WTC11 (cell line): ENCODE results near the gene IL4R. TPM values are rescaled to one million over a fixed set of nuclear protein-coding genes. Genes with fewer than 3 reads are reported as not detected.

Experiments used
- ATAC-seq: fragments of 200-7000 bp; cut with Tn5 transposase; 2 replicates; pipeline ENCODE4 v1.10.0; 2021; ENCODE audit warnings: mild to moderate bottlenecking, moderate library complexity
- CTCF ChIA-PET: fragments of 300-600 bp; sonication (Branson Sonifier 250); formaldehyde crosslinking; loops from one replicate; lab custom pipeline; 2021; ENCODE audit warnings: antibody characterized with exemption; lab: Charles Lee
- POLR2A ChIA-PET: fragments of 350-600 bp; sonication (Branson Sonifier 250); formaldehyde crosslinking; loops from one replicate; lab custom pipeline; 2021; ENCODE audit warnings: antibody characterized with exemption; lab: Charles Lee
- DNase-seq: peaks from one replicate; pipeline ENCODE4 v3.0.0; 2021; ENCODE audit warnings: low spot score
- H3K27ac Mint-ChIP-seq: 2 replicates; pipeline ENCODE4 v1.8.0; 2021; ENCODE audit warnings: mixed read lengths
- H3K27me3 Mint-ChIP-seq: 2 replicates; pipeline ENCODE4 v1.8.0; 2021; ENCODE audit warnings: low read depth, mild to moderate bottlenecking, moderate library complexity, mixed read lengths
- H3K36me3 Mint-ChIP-seq: 2 replicates; pipeline ENCODE4 v1.8.0; 2021; ENCODE audit warnings: mixed read lengths
- H3K4me1 Mint-ChIP-seq: 2 replicates; pipeline ENCODE4 v1.8.0; 2022; ENCODE audit warnings: mixed read lengths
- H3K4me3 Mint-ChIP-seq: 2 replicates; pipeline ENCODE4 v1.8.0; 2021; ENCODE audit warnings: mild to moderate bottlenecking, moderate library complexity, mixed read lengths
- H3K9me3 Mint-ChIP-seq: 2 replicates; pipeline ENCODE4 v1.8.0; 2021; ENCODE audit warnings: mixed read lengths
- ETV6 ChIP-seq: sonication (generic); formaldehyde crosslinking; IDR thresholded peaks from 2 replicates; pipeline ENCODE4 v1.8.1; 2022; ENCODE audit warnings: mild to moderate bottlenecking, missing genetic modification reagents
- GTF2I ChIP-seq: fragments of 250-450 bp; sonication (Bioruptor Pico); conservative IDR thresholded peaks from 2 replicates; pipeline ENCODE4 v1.4.0; 2021; ENCODE audit warnings: mild to moderate bottlenecking
- JUN ChIP-seq: sonication (generic); formaldehyde crosslinking; IDR thresholded peaks from 2 replicates; pipeline ENCODE4 v1.8.0; 2023; ENCODE audit warnings: mild to moderate bottlenecking, missing genetic modification reagents
- KAT7 ChIP-seq: sonication (generic); formaldehyde crosslinking; IDR thresholded peaks from 2 replicates; pipeline ENCODE4 v1.8.1; 2023; ENCODE audit warnings: missing genetic modification reagents, mild to moderate bottlenecking, borderline replicate concordance
- NFATC4 ChIP-seq: fragments of 250-450 bp; sonication (Bioruptor Pico); IDR thresholded peaks from 2 replicates; pipeline ENCODE4 v1.9.0; 2021; ENCODE audit warnings: mild to moderate bottlenecking
- SMAD3 ChIP-seq: sonication (generic); formaldehyde crosslinking; IDR thresholded peaks from 2 replicates; pipeline ENCODE4 v1.8.0; 2022; ENCODE audit warnings: missing genetic modification reagents, mild to moderate bottlenecking, borderline replicate concordance
- ZNF121 ChIP-seq: sonication (generic); formaldehyde crosslinking; IDR thresholded peaks from 2 replicates; pipeline ENCODE4 v1.8.0; 2023; ENCODE audit warnings: missing genetic modification reagents
- ZNF219 ChIP-seq: sonication (generic); formaldehyde crosslinking; IDR thresholded peaks from 2 replicates; pipeline ENCODE4 v1.8.0; 2023; ENCODE audit warnings: missing genetic modification reagents, mild to moderate bottlenecking, borderline replicate concordance
- ZNF232 ChIP-seq: sonication (generic); formaldehyde crosslinking; IDR thresholded peaks from 2 replicates; pipeline ENCODE4 v1.8.0; 2022; ENCODE audit warnings: mild to moderate bottlenecking, missing genetic modification reagents
- ZNF396 ChIP-seq: fragments of 250-450 bp; sonication (Bioruptor Pico); IDR thresholded peaks from 2 replicates; pipeline ENCODE4 v1.8.0; 2021; ENCODE audit warnings: mild to moderate bottlenecking, moderate library complexity, borderline replicate concordance
- ZNF416 ChIP-seq: fragments of 250-450 bp; sonication (Bioruptor Pico); IDR thresholded peaks from 2 replicates; pipeline ENCODE4 v1.9.0; 2021; ENCODE audit warnings: mild to moderate bottlenecking, inconsistent platforms
- ZNF671 ChIP-seq: fragments of 250-450 bp; sonication (Bioruptor Pico); IDR thresholded peaks from 2 replicates; pipeline ENCODE4 v1.8.0; 2021; ENCODE audit warnings: mild to moderate bottlenecking
- total RNA-seq: library from RNA; stranded (reverse); gene quantifications from 3 replicates; pipeline ENCODE4 v1.2.3, GENCODE V29; 2021
- TF ChIP-seq, protein P1 (sequence below): fragments of 250-450 bp; sonication (Bioruptor Pico); IDR thresholded peaks from 2 replicates; pipeline ENCODE4 v1.9.0; 2021; ENCODE audit warnings: mild to moderate bottlenecking
- TF ChIP-seq, protein P2 (sequence below): sonication (generic); formaldehyde crosslinking; conservative IDR thresholded peaks from 2 replicates; pipeline ENCODE4 v1.8.1; 2023; ENCODE audit warnings: mild to moderate bottlenecking, low read depth, missing genetic modification reagents, moderate library complexity
- TF ChIP-seq, protein P3 (sequence below): sonication (generic); formaldehyde crosslinking; IDR thresholded peaks from 2 replicates; pipeline ENCODE4 v1.8.1; 2023; ENCODE audit warnings: mild to moderate bottlenecking, missing genetic modification reagents
- TF ChIP-seq, protein P4 (sequence below): sonication (generic); formaldehyde crosslinking; IDR thresholded peaks from 2 replicates; pipeline ENCODE4 v1.8.0; 2022; ENCODE audit warnings: mild to moderate bottlenecking, missing genetic modification reagents
- TF ChIP-seq, protein P5 (sequence below): sonication (generic); formaldehyde crosslinking; IDR thresholded peaks from 2 replicates; pipeline ENCODE4 v1.8.1; 2023; ENCODE audit warnings: mild to moderate bottlenecking, missing genetic modification reagents
- TF ChIP-seq, protein P6 (sequence below): sonication (generic); formaldehyde crosslinking; IDR thresholded peaks from 2 replicates; pipeline ENCODE4 v1.8.1; 2022; ENCODE audit warnings: missing genetic modification reagents, borderline replicate concordance
- TF ChIP-seq, protein P7 (sequence below): sonication (generic); formaldehyde crosslinking; conservative IDR thresholded peaks from 2 replicates; pipeline ENCODE4 v1.8.1; 2022; ENCODE audit warnings: mild to moderate bottlenecking, missing genetic modification reagents
- TF ChIP-seq, protein P8 (sequence below): sonication (generic); formaldehyde crosslinking; IDR thresholded peaks from 2 replicates; pipeline ENCODE4 v1.8.1; 2023; ENCODE audit warnings: mild to moderate bottlenecking, missing genetic modification reagents, moderate library complexity

The IL4R gene
- total RNA-seq, 1 experiment from 2014 or later = 28.7 TPM

DNA sequence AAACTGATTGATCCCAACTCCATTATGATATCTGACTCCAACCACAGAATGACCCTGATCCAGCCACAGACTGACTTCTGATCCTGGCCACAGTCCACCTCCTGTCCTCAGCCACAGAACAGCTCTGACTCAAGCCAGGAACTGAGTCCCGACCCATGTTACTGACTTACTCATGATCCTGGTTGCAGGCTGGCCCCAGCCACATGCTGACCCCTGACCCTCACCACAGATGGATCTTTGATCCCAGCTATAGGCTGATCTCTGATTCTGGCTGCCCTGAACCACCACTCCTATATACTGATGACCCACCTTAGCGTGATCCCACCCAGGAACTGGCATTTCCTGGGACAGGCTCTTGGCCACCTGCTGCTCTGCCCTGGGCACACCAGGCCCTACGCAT lies 56.0 kb downstream of the IL4R start (continued):
- TF ChIP-seq, protein P1, sequence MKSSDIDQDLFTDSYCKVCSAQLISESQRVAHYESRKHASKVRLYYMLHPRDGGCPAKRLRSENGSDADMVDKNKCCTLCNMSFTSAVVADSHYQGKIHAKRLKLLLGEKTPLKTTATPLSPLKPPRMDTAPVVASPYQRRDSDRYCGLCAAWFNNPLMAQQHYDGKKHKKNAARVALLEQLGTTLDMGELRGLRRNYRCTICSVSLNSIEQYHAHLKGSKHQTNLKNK (CRISPR knock-in tag) = no peak

DNA sequence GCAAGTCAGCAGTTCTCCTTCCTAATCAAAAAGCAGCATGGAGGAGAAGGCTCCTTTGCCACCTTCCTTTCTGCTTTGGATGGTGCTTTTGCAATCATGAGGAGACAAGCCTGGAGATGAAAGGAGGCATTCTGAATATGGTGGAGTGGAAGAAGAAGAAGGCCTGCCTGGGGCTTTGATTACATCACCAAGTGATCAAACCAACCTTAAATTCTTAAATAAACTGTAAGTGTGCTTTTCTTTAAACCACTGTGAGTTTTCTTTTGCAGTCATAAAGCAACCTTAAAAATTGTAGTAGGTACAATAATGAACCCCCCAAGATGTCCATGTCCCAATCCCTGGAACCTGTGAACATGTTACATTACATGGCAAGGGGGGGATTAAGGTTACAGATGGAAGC lies 56.5 kb downstream of the IL4R start:
- POLR2A ChIA-PET = no interaction called here
- TF ChIP-seq, protein P2, sequence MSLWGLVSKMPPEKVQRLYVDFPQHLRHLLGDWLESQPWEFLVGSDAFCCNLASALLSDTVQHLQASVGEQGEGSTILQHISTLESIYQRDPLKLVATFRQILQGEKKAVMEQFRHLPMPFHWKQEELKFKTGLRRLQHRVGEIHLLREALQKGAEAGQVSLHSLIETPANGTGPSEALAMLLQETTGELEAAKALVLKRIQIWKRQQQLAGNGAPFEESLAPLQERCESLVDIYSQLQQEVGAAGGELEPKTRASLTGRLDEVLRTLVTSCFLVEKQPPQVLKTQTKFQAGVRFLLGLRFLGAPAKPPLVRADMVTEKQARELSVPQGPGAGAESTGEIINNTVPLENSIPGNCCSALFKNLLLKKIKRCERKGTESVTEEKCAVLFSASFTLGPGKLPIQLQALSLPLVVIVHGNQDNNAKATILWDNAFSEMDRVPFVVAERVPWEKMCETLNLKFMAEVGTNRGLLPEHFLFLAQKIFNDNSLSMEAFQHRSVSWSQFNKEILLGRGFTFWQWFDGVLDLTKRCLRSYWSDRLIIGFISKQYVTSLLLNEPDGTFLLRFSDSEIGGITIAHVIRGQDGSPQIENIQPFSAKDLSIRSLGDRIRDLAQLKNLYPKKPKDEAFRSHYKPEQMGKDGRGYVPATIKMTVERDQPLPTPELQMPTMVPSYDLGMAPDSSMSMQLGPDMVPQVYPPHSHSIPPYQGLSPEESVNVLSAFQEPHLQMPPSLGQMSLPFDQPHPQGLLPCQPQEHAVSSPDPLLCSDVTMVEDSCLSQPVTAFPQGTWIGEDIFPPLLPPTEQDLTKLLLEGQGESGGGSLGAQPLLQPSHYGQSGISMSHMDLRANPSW (CRISPR knock-in tag) = no peak
- TF ChIP-seq ZNF396 (CRISPR knock-in tag) (no peak), ETV6 (no peak), SMAD3 (CRISPR knock-in tag) (no peak), KAT7 (CRISPR knock-in tag) (no peak), ZNF121 (CRISPR knock-in tag) (no peak), JUN (CRISPR knock-in tag) (no peak)
- TF ChIP-seq, protein P1 (CRISPR knock-in tag) = no peak
- H3K27ac Mint-ChIP-seq = no peak overlapping the region
- H3K36me3 Mint-ChIP-seq = no peaks in the 10 kb centered on the region
- CTCF ChIA-PET = interaction anchor here (3.9 to 5.4 kb wide), 2 partner anchors 190 to 191 kb away, joined by 30 to 125 read pairs; no protein-coding TSS in a partner anchor
- no peaks in the 10 kb centered on the region for H3K9me3 Mint-ChIP-seq
- no peak for DNase-seq
- no peak overlapping the region for H3K4me3 Mint-ChIP-seq
- H3K4me1 Mint-ChIP-seq = peaks cover 3% of the 10 kb centered on the region; the same call in 1 of the 2 replicates
- ATAC-seq = no peak
- no peaks in the 10 kb centered on the region; the same call in 1 of the 2 replicates for H3K27me3 Mint-ChIP-seq

DNA sequence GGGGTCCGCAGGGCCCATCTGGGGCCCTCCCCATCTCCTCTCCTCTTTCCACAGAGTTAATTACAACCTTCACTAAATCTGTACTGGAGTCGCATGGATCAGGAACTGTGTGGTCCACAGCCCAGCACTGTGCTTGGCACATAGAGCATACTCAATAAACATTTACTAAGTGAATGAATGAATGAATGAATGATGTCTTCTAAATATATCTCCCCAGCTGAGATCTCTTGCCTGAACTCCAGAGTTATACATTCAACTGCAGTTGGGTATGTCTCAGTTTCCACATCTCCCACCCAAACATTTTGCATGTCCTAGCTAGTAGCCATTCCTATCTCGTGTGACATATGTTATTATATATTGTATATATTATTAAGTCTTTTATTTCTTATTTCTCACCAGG lies 59.5 kb downstream of the IL4R start:
- H3K36me3 Mint-ChIP-seq = no peaks in the 10 kb centered on the region
- no peaks in the 10 kb centered on the region; the same call in 1 of the 2 replicates for H3K27me3 Mint-ChIP-seq
- CTCF ChIA-PET = interaction anchor here (0.8 to 3.9 kb wide), 5 partner anchors 18 to 194 kb away, joined by 4 to 30 read pairs (median 9); no protein-coding TSS in a partner anchor
- ATAC-seq (no peak), DNase-seq (no peak)
- no peaks in the 10 kb centered on the region for H3K4me1 Mint-ChIP-seq
- no peak overlapping the region for H3K4me3 Mint-ChIP-seq
- H3K27ac Mint-ChIP-seq = no peak overlapping the region
- TF ChIP-seq SMAD3 (CRISPR knock-in tag) (no peak), ZNF219 (CRISPR knock-in tag) (no peak), ZNF232 (CRISPR knock-in tag) (no peak), ZNF416 (CRISPR knock-in tag) (no peak), GTF2I (CRISPR knock-in tag) (no peak), ZNF671 (CRISPR knock-in tag) (no peak), NFATC4 (no peak)
- TF ChIP-seq, protein P3, sequence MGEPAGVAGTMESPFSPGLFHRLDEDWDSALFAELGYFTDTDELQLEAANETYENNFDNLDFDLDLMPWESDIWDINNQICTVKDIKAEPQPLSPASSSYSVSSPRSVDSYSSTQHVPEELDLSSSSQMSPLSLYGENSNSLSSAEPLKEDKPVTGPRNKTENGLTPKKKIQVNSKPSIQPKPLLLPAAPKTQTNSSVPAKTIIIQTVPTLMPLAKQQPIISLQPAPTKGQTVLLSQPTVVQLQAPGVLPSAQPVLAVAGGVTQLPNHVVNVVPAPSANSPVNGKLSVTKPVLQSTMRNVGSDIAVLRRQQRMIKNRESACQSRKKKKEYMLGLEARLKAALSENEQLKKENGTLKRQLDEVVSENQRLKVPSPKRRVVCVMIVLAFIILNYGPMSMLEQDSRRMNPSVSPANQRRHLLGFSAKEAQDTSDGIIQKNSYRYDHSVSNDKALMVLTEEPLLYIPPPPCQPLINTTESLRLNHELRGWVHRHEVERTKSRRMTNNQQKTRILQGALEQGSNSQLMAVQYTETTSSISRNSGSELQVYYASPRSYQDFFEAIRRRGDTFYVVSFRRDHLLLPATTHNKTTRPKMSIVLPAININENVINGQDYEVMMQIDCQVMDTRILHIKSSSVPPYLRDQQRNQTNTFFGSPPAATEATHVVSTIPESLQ (CRISPR knock-in tag) = no peak
- TF ChIP-seq, protein P4, sequence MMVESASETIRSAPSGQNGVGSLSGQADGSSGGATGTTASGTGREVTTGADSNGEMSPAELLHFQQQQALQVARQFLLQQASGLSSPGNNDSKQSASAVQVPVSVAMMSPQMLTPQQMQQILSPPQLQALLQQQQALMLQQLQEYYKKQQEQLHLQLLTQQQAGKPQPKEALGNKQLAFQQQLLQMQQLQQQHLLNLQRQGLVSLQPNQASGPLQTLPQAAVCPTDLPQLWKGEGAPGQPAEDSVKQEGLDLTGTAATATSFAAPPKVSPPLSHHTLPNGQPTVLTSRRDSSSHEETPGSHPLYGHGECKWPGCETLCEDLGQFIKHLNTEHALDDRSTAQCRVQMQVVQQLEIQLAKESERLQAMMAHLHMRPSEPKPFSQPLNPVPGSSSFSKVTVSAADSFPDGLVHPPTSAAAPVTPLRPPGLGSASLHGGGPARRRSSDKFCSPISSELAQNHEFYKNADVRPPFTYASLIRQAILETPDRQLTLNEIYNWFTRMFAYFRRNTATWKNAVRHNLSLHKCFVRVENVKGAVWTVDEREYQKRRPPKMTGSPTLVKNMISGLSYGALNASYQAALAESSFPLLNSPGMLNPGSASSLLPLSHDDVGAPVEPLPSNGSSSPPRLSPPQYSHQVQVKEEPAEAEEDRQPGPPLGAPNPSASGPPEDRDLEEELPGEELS (CRISPR knock-in tag) = no peak
- TF ChIP-seq, protein P5, sequence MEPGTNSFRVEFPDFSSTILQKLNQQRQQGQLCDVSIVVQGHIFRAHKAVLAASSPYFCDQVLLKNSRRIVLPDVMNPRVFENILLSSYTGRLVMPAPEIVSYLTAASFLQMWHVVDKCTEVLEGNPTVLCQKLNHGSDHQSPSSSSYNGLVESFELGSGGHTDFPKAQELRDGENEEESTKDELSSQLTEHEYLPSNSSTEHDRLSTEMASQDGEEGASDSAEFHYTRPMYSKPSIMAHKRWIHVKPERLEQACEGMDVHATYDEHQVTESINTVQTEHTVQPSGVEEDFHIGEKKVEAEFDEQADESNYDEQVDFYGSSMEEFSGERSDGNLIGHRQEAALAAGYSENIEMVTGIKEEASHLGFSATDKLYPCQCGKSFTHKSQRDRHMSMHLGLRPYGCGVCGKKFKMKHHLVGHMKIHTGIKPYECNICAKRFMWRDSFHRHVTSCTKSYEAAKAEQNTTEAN (CRISPR knock-in tag) = no peak
- TF ChIP-seq, protein P1 (CRISPR knock-in tag) = no peak
- TF ChIP-seq, protein P6, sequence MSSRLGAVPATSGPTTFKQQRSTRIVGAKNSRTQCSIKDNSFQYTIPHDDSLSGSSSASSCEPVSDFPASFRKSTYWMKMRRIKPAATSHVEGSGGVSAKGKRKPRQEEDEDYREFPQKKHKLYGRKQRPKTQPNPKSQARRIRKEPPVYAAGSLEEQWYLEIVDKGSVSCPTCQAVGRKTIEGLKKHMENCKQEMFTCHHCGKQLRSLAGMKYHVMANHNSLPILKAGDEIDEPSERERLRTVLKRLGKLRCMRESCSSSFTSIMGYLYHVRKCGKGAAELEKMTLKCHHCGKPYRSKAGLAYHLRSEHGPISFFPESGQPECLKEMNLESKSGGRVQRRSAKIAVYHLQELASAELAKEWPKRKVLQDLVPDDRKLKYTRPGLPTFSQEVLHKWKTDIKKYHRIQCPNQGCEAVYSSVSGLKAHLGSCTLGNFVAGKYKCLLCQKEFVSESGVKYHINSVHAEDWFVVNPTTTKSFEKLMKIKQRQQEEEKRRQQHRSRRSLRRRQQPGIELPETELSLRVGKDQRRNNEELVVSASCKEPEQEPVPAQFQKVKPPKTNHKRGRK (CRISPR knock-in tag) = no peak
- TF ChIP-seq, protein P7, sequence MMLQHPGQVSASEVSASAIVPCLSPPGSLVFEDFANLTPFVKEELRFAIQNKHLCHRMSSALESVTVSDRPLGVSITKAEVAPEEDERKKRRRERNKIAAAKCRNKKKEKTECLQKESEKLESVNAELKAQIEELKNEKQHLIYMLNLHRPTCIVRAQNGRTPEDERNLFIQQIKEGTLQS (CRISPR knock-in tag) = no peak
- TF ChIP-seq, protein P8, sequence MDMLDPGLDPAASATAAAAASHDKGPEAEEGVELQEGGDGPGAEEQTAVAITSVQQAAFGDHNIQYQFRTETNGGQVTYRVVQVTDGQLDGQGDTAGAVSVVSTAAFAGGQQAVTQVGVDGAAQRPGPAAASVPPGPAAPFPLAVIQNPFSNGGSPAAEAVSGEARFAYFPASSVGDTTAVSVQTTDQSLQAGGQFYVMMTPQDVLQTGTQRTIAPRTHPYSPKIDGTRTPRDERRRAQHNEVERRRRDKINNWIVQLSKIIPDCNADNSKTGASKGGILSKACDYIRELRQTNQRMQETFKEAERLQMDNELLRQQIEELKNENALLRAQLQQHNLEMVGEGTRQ (CRISPR knock-in tag) = no peak
- peaks cover 3% of the 10 kb centered on the region; the same call in 1 of the 2 replicates for H3K9me3 Mint-ChIP-seq
- POLR2A ChIA-PET = no interaction called here
